HG03457 (cell line): Measurements from ENCODE around the gene TMEM61.

Source experiments
- ATAC-seq: cut with Tn5 transposase; IDR thresholded peaks from one replicate; pipeline ENCODE4 v1.9.1; 2021; ENCODE audit warnings: moderate number of reproducible peaks; ENCODE audit not compliant: unreplicated experiment

The TMEM61 gene

GRCh38 chr1:55037733-55038551 is 57.5 kb downstream of the TMEM61 start:
- ATAC-seq: no peak

- no peak for ATAC-seq
Observed at GRCh38 chr1:55038552-55038838, 58.1 kb downstream of the TMEM61 start.

- ATAC-seq: no peak
Observed at GRCh38 chr1:55038974-55039341, 58.5 kb downstream of the TMEM61 start.

- ATAC-seq: no peak
Observed at GRCh38 chr1:55039342-55040082, 59.1 kb downstream of the TMEM61 start, which contains the start of gene PCSK9. PCSK9 (plus strand) TSS chr1:55039548; CDS start chr1:55039838, 290 bp downstream.

GRCh38 chr1:55040083-55040932 is 59.9 kb downstream of the TMEM61 start:
- no peak for ATAC-seq

GRCh38 chr1:55040933-55041494 is 60.6 kb downstream of the TMEM61 start:
- ATAC-seq: no peak

GRCh38 chr1:55041613-55042012 is 61.2 kb downstream of the TMEM61 start:
- no peak for ATAC-seq
